Omental fat pad (tissue), 4 donors: Measurements from ENCODE around the gene AFF3. TPM values are rescaled to one million over a fixed set of nuclear protein-coding genes. Genes with fewer than 3 reads are reported as not detected.

ENCODE experiments used
- ATAC-seq: fragments of 150-250 bp; one replicate; pipeline ENCODE4 v1.9.1; 2016; ENCODE audit warnings: mild to moderate bottlenecking, moderate library complexity; ENCODE audit not compliant: low FRiP score
- DNase-seq: peaks from one replicate; pipeline ENCODE4 v3.0.0-alpha.2; 2019; ENCODE audit warnings: low spot score
- CTCF ChIP-seq, 3 donors: fragments of 450-650 bp; IDR thresholded peaks; one replicate each; pipeline ENCODE4 v1.5.1; 2016 to 2017; ENCODE audit warnings: antibody characterized with exemption in 3 of 3, mild to moderate bottlenecking in 3 of 3, moderate library complexity in 2 of 3
- total RNA-seq, 4 donors: library from RNA; depleted of rRNA; stranded (reverse); fragments of >200 nt; gene quantifications; one replicate each; pipeline ENCODE4 v1.1.0, GENCODE V29; 2016

Gene AFF3
- total RNA-seq, 4 donors from 2014 or later: 1.4 to 6.0 (median 2.7) TPM

GRCh38 chr2:99865818-99866676, 276.3 kb downstream of the AFF3 start:
- no peak for ATAC-seq
- DNase-seq: no peak
- no peak for TF ChIP-seq CTCF (IDR thresholded peaks at IDR 0.05)

DNA sequence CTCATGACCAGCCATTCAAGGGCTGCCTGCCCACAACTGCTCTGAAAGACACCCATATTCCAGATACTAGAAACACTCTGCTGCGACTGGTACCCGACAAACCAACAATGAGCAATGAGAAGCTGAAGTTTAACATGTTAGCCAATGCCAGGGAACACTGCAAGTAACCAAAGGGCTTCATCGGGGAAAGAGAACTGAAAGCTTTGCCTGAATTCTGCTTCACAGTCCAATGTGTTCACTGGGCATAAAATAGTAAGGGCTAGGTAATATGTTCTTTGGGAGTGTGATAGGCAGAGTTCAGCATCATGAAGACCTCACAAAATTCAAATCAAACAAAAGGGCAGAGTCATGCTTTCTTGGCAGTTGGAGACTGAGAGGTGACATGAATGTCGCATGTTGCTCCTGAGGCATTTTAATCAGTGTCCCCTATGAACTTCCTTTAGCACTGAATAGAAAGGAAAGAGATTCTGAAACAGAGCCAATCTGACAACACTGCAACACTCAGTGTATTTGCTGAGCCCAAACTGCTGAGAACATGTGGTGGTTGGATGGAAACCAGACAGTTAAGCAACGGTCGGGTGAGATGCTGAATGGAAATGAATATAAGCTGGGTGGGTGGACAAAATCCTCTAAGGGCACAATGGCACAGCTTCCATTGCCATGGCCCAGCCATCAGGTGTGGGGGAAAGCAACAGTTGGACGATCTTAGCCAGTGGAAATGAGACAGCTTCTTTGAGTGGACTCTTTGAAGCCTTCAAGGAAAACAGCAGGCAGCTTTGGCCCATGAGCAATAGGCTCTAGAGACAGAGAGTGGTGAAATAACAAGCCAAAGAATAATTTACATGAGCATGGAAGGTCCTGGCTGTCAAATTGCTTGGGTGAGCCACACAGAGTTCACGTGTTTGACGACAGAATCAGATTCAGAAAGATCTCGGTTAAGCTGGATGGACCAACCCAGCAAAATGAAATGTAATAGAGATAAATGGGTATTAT, 277.5 kb downstream of the AFF3 start:
- ATAC-seq: no peak
- no peak for DNase-seq
- no peak for TF ChIP-seq CTCF (IDR thresholded peaks at IDR 0.05)

GRCh38 chr2:99863903-99864270, 278.5 kb downstream of the AFF3 start:
- DNase-seq (no peak), ATAC-seq (no peak)
- TF ChIP-seq CTCF (IDR thresholded peaks at IDR 0.05): no peak

DNA sequence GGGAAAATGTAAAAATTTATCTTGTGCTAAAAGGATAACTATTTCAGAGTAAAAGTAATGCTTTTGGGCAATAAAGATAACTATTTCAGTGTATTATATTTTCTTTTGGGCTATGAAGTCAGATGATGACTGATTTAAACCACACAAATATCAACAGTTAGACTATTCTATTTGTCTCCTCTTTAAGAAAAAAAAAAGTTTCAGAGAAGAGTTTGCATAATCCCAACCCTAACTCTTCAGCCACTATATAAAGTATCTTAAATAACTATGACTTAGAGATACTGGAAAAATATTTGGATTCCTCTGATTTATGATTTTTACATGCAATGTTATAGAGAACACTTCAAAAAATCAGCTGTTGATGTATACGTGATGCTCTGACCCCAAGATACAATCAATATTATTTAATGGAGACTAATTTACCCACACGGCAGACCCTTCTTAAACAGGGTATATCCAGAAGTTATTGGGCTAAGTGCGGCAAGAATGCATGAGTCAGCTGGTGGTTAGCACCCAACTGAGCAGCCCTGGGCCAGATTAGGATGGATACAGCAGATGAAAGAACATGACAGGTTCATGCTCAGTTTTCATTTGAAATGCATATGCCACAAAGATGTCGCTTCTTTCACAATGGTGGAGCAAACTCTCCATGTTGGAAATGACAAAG, 279.0 kb downstream of the AFF3 start:
- TF ChIP-seq CTCF (IDR thresholded peaks at IDR 0.05): no peak
- DNase-seq (no peak), ATAC-seq (no peak)

GRCh38 chr2:99862566-99862965, 279.8 kb downstream of the AFF3 start:
- ATAC-seq (no peak), DNase-seq (no peak)
- TF ChIP-seq CTCF (IDR thresholded peaks at IDR 0.05): no peak

- DNase-seq (no peak), ATAC-seq (no peak)
- no peak for TF ChIP-seq CTCF (IDR thresholded peaks at IDR 0.05)
These were observed 281.0 kb downstream of the AFF3 start for GRCh38 chr2:99861376-99861760.
